GF-D8 (cell line): ENCODE data around the gene HLA-DMB.

Source experiments
- DNase-seq: peaks from one replicate; lab custom pipeline; 2025; lab: John Stamatoyannopoulos, UW

HLA-DMB gene

GRCh38 chr6:32971581-32972352 lies 30.9 kb upstream of the HLA-DMB start:
- peak; percentile 99 for DNase-seq

GRCh38 chr6:32971242-32971580 lies 30.4 kb upstream of the HLA-DMB start:
- no peak for DNase-seq

- DNase-seq, result peak; percentile 41
Measured at GRCh38 chr6:32970413-32971241, 29.8 kb upstream of the HLA-DMB start.

GRCh38 chr6:32969685-32970412 lies 29.0 kb upstream of the HLA-DMB start:
- DNase-seq, result peak; percentile 63

GRCh38 chr6:32968867-32969684 lies 28.2 kb upstream of the HLA-DMB start:
- DNase-seq, result peak; percentile 54

GRCh38 chr6:32968093-32968866 lies 27.5 kb upstream of the HLA-DMB start, which contains the start of gene BRD2:
BRD2 (plus strand) TSS chr6:32968594; CDS start chr6:32972899, 4,305 bp downstream.
- peak; percentile 88 for DNase-seq

GRCh38 chr6:32967151-32968091 lies 26.6 kb upstream of the HLA-DMB start:
- DNase-seq, result peak; percentile 57

GRCh38 chr6:32964776-32965175 lies 23.9 kb upstream of the HLA-DMB start:
- DNase-seq, result no peak

GRCh38 chr6:32963866-32964265 lies 23.0 kb upstream of the HLA-DMB start:
- DNase-seq, result no peak

GRCh38 chr6:32962213-32962826 lies 21.5 kb upstream of the HLA-DMB start:
- no peak for DNase-seq

- DNase-seq, result no peak
Measured at GRCh38 chr6:32960563-32960962, 19.7 kb upstream of the HLA-DMB start.

- DNase-seq, result no peak
Measured at GRCh38 chr6:32956176-32956575, 15.3 kb upstream of the HLA-DMB start.

- no peak for DNase-seq
Measured at GRCh38 chr6:32954986-32955802, 14.4 kb upstream of the HLA-DMB start.

- no peak for DNase-seq
Measured at GRCh38 chr6:32954267-32954666, 13.4 kb upstream of the HLA-DMB start.

GRCh38 chr6:32953775-32954174 lies 12.9 kb upstream of the HLA-DMB start:
- DNase-seq, result no peak

GRCh38 chr6:32952817-32953739 lies 12.2 kb upstream of the HLA-DMB start, which contains the start of gene HLA-DMA:
HLA-DMA (minus strand) TSS chr6:32953097; CDS start chr6:32953036, 61 bp downstream.
- DNase-seq, result peak; percentile 76

GRCh38 chr6:32950449-32950848 lies 9.6 kb upstream of the HLA-DMB start:
- no peak for DNase-seq
